GM10248 (cell line): Measurements from ENCODE around the gene FAM83E.

Experiments
- CTCF ChIA-PET: fragments of 300-600 bp; sonication (Branson Sonifier 250); formaldehyde crosslinking; extraction: SDS; loops from one replicate; lab custom pipeline; 2021; ENCODE audit warnings: antibody characterized with exemption; lab: Yijun Ruan, JAX
- POLR2A ChIA-PET: fragments of 350-650 bp; sonication (Branson Sonifier 250); formaldehyde crosslinking; extraction: SDS; loops from one replicate; lab custom pipeline; 2020; ENCODE audit warnings: antibody characterized with exemption; lab: Yijun Ruan, JAX
- DNase-seq: peaks from one replicate; pipeline ENCODE4 v3.0.0; 2012; ENCODE audit errors: extremely low spot score
- TF ChIP-seq, protein P1 (sequence below): IDR thresholded peaks from 2 replicates; pipeline ENCODE4 v1.5.1; 2012; ENCODE audit warnings: mild to moderate bottlenecking, low read depth; ENCODE audit errors: extremely low read depth, missing control alignments, control extremely low read depth

Gene FAM83E

DNA sequence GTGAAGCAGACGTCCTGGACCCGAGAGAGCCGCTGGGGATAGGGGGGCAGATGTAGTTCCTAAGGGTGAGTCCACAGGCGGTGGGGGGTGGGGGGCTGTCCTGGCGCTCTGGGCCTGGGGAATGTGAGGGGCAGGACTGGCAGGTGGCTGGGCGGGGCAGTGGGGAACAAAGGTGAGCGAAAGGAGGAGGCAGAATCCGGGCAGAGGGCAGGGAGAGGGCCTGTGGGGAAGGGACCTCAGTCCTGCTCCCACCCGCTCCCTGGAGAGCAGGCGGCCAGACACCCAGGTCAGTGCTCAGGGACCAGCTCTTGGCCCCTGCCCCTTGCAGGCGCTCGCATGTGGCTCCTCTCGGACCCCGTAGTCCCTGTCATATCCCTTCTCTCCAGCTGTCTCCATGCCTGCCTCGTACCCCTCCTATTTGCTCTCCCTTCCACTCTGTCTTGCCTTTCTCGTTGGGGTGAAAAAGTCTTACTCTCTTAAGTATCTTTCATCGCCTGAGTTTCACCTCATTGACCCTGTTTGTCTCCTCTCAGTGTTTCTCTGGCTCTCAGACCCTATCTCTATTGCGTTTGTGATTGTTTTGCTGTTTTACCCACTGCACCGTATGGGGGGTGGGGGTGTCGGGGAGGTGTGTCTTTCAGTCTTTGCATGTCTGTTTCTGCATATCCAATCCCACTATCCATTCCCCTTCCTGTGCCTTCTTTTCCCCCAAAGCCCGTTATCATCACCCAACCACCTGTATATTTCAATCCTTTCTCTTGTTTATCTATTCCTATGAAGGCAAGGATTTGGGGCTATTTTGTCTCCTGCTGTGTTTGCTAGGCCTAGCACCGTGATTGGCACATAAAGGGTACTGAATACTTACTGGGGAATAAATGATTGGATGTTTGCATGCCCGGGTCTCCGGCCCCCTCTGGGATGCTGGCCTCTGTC, 10.2 kb upstream of the FAM83E start:
- POLR2A ChIA-PET, result no interaction called here
- TF ChIP-seq, protein P1, sequence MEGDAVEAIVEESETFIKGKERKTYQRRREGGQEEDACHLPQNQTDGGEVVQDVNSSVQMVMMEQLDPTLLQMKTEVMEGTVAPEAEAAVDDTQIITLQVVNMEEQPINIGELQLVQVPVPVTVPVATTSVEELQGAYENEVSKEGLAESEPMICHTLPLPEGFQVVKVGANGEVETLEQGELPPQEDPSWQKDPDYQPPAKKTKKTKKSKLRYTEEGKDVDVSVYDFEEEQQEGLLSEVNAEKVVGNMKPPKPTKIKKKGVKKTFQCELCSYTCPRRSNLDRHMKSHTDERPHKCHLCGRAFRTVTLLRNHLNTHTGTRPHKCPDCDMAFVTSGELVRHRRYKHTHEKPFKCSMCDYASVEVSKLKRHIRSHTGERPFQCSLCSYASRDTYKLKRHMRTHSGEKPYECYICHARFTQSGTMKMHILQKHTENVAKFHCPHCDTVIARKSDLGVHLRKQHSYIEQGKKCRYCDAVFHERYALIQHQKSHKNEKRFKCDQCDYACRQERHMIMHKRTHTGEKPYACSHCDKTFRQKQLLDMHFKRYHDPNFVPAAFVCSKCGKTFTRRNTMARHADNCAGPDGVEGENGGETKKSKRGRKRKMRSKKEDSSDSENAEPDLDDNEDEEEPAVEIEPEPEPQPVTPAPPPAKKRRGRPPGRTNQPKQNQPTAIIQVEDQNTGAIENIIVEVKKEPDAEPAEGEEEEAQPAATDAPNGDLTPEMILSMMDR, result no peak
- DNase-seq, result no peak
- CTCF ChIA-PET, result interaction anchor here (1.1 to 3.9 kb wide), 2 partner anchors 9 to 136 kb away, joined by 3 to 20 read pairs; no protein-coding TSS in a partner anchor

DNA sequence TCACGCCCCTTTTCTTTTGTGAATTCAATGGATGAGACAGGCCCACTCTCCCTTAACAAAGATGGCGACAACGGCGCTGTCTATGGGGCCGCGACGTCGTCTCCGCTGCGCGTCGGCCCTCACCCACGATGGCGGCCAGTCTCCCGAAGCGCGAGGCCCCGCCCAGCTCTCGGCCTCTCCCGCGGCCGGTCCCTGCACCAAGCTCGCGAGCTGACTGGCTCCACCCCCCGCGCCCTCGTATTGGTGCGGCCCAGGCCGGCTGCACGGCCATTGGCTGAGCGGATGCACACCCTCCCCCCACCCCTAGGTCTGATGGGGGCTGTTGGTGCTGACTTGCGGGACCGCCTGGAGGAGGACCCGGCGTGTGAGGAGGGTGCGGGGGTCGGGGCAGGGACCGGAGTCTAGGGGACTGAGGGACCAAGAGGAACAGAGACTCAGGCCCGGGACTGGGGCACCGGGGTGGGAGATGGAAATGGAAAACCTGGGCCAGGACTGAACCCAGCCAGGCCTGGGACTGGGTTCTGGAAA, 9.3 kb upstream of the FAM83E start:
- CTCF ChIA-PET, result interaction anchor here (0.9 to 3.9 kb wide), 3 partner anchors 10 to 135 kb away, joined by 3 to 20 read pairs (median 3); no protein-coding TSS in a partner anchor
- DNase-seq, result peak; percentile 96
- POLR2A ChIA-PET, result interaction anchor here (0.6 to 1.2 kb wide), 3 partner anchors 8 to 15 kb away, joined by 3 to 5 read pairs (median 3); partner anchors contain the start of gene FAM83E
- TF ChIP-seq, protein P1, result no peak

DNA sequence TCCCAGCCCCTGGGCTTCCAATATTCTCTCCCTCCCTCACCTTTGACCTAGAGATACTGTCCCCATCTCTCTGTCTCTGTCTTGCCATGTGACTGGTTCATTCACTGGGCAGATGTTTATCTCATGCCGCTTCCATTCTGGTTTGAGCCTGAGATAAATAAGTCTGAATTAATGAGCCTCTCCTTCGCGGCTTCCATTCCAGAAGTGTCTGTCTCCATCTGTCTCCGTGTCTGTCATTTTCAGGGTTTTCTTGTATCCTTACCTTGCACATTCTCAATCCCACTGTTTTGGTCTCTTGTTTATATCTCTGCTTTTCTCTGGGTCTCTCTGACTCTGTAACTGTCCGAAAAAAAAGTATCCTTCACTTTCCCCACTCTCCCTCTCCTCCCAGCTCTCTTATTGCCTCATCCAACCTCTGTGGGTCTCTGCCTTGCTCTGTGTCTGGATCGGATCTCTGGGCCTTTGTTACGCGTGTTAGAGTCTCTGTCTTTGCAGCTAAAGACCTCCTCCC, 8.7 kb upstream of the FAM83E start:
- CTCF ChIA-PET, result interaction anchor here (0.9 to 3.9 kb wide), 2 partner anchors 10 to 36 kb away, joined by 3 to 20 read pairs; no protein-coding TSS in a partner anchor
- POLR2A ChIA-PET, result interaction anchor here (0.8 to 1.2 kb wide), 2 partner anchors 9 to 15 kb away, joined by 3 read pairs; partner anchors contain the start of gene FAM83E
- no peak for DNase-seq
- TF ChIP-seq, protein P1, result no peak

DNA sequence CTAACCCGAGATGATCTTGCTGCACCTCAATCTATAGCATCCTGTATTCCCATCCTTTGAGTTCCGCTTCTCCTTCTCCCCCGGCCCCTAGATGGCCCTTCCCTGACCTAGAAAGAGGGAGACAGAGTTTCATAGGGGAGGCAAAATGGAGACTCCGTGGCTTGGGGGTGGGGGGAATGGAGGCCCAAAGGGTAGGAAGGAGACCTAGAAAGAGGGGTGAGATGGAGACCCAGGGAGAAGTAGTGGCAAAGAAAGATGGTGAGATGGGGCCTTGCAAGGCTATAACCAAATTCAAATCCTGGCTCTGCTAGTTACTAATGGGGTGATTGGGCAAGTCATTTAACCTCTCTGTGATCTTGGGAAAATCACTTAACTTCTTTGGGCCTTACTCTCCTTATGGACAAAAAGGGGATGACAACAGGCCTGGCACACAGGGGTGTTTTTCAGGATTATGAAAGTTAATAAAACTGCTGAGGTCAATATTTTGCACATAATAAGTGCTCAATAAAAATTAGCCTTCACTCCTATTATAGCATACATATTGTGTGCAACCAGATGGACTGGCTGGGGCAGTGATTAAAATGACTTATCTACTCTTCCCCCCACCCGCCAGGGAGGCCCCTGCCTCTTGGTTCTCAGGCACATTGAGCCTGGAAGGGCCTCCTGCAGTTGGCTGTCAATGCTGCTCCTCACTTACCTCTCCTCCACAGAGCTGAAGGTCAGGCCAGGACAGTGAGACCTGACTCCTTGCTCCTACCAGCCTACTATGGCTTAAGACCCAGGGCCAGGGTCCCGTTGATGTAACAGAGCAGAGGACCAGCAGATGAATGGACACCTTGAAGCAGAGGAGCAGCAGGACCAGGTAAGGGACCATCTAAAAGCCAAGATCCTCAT, 5.1 kb upstream of the FAM83E start:
- ChIA-PET CTCF (interaction anchor here (1.3 to 3.7 kb wide), 2 partner anchors 11 to 12 kb away, joined by 5 to 21 read pairs; no protein-coding TSS in a partner anchor), POLR2A (interaction anchor here (0.5 to 3.7 kb wide), 13 partner anchors 11 to 1191 kb away, joined by 3 to 38 read pairs (median 4); partner anchors contain the start of genes DBP, KDELR1, RUVBL2 and SYNGR4)
- no peak for DNase-seq
- TF ChIP-seq, protein P1, result no peak

DNA sequence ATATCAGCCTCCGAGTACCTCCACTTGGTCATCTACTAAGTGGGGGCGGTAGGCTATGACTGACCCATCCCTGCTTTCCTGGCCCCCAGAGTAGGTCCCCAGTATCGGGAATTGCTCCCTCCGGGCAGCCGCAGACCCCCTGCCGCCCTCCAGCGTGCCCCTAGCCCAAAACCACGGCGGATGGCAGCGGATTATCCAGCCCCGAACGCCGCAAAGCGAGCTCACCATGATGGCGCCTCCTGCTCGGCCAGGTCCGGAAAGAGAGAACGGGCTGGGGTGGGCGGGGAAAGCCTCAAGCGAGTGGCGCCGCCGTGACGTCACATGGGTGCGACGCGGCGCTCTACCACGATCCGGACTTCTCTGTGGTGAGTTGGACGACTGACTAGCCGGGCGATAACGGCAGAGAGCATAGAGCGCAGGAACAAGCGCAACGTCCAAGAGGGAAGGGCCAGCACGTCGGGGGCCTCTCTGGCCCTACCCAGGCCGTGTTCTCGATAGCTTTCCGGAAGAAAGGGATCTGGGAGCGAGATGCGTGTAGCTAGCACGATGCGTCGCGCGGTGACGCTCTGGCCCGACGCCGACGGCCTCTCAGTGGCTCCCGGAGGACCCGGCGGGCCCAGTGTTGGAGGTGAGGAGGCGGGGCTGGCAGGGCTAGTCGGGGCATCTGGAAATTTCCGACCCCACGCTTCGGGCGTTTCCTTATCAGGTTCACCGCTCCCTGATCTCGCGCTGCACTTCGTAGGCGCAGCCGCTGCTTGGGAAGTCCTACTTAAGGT, 4.2 kb upstream of the FAM83E start, which contains the start of the genes RPL18 and SPHK2:
Gene RPL18 (minus strand): TSS at position 263 of the 776 bp plus-strand sequence. CDS start 35 bp downstream, at position 228.
Gene SPHK2 (plus strand): TSS at position 591 of the 776 bp plus-strand sequence. CDS start 1,009 bp downstream, outside the sequence.
- TF ChIP-seq, protein P1, result peak; percentile 6
- DNase-seq, result peak; percentile 98
- ChIA-PET CTCF (interaction anchor here (0.6 to 3.7 kb wide), 3 partner anchors 11 to 944 kb away, joined by 3 to 21 read pairs (median 3); no protein-coding TSS in a partner anchor), POLR2A (interaction anchor here (0.5 to 3.7 kb wide), 18 partner anchors 10 to 1192 kb away, joined by 3 to 38 read pairs (median 4); partner anchors contain the start of genes CA11, DBP, KDELR1 and RUVBL2)
